Posterior vena cava (tissue), 2 donors: ENCODE data around the gene KRT8. TPM values are rescaled to one million over a fixed set of nuclear protein-coding genes. Genes with fewer than 3 reads are reported as not detected.
"Not testable (repeated sequence)": the region's sequence is repeated elsewhere in the genome, so short reads cannot be mapped to it uniquely, and the experiment has no call there.

Source experiments
- DNase-seq: peaks from one replicate; pipeline ENCODE4 v3.0.0-alpha.2; 2020; ENCODE audit warnings: low spot score
- intact Hi-C, 2 donors: fragments of 100-400 bp; cut with DNase I; formaldehyde crosslinking; loops; one replicate each; pipeline versions ENCODE4 v1.14.1 to v1.14.2; 2022 to 2023
- total RNA-seq, 2 donors: library from RNA; stranded (reverse); fragmentation: NEBNext Ultra II Directional; extraction: Animal tissue kit (Norgen Biotek cat#: 25700); gene quantifications; one replicate each; pipeline ENCODE4 v1.2.1, GENCODE V29; 2021
- donor health status: DM: yes; HTN: yes; CAD: no.
- donor health status: DM: yes; HTN: yes; CAD: no.

Gene KRT8
- total RNA-seq, 2 donors from 2014 or later = 4.0 to 23.6 TPM

DNA sequence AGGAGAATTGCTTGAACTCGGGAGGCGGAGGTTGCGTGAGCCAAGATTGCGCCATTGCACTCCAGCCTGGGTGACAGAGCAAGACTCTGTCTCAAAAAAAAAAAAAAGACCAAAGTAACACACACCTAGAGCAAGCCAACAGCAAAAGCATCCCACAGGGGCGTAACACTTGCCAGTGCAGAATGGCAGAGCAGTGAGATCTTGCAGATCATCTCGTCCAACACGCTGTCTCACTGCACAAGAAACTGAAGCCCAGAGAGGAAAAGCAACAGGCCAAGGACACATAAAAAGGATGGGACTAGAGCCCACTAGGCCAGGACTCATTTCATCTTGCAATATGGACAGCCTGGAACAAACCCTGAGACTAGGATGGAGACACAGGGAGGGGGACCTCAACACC, 43.4 kb downstream of the KRT8 start:
- intact Hi-C loops = no loop called here
- no peak for DNase-seq

DNA sequence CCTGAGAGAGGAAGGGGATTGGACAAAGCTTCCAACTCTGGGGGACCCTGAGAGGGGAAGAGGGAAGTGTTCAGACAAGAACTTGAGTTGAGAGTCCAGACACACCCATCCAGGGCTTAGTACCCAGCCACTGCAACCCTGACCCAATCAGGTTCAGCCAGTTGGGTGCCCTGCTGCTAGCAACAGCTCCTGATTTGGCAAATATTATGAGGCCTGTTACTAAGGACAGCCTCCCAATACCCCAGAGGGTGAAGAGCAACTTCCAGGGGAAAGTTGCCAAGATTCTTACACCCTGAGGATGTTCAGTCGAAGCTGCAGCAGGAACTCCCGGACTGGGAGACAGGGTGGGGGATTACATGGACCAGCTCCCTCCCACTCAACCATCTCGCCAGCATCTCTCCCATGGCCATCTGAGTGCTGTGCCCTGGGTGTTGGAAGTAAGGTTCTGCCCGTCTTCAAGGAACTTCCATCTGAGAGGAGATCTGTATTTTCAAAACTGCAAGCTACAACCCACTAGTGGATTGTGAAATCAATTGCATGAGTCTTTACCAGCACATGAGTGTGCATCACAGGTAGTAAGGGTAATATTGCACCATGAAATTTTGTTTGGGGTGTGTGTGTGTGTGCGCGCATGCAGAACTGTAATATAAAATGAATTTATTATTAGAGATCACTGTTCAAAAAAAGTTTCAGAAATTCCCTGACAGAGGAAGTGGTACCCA, 44.6 kb downstream of the KRT8 start:
- intact Hi-C loops = no loop called here
- no peak for DNase-seq

DNA sequence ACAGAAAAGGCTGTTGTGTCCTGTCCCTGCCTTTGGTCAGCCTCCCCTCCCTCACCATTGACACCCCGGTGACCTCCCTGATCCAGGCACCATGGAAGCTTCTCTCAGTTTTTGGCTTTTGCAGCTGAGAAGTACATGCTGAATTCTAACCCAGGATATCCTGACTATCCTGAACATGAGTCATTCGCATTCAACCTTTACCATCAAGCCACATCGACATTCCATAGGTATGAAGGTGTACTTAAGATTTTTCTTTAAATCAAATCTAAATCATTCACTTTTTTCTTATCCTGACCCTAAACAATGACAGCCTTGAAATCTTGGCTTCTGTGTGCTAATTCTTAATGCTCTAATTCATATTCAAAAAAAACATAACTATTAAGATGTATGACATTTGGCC, 47.4 kb downstream of the KRT8 start:
- intact Hi-C loops = no loop called here
- DNase-seq = no peak

GRCh38 chr12:52856787-52857186, 48.1 kb downstream of the KRT8 start:
- intact Hi-C loops = no loop called here
- DNase-seq = no peak

DNA sequence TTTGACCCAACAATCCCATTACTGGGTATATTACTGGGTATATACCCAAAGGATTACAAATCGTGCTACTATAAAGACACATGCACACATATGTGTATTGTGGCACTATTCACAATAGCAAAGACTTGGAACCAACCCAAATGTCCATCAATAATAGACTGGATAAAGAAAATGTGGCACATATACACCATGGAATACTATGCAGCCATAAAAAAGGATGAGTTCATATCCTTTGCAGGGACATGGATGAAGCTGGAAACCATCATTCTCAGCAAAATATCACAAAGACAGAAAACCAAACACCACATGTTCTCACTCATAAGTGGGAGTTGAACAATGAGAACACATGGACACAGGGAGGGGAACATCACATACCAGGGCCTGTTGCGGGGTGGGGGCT, 48.8 kb downstream of the KRT8 start:
- DNase-seq, intact Hi-C loops: not testable (repeated sequence)

- intact Hi-C loops = no loop called here
Observed at GRCh38 chr12:52851787-52852186, 53.1 kb downstream of the KRT8 start.

DNA sequence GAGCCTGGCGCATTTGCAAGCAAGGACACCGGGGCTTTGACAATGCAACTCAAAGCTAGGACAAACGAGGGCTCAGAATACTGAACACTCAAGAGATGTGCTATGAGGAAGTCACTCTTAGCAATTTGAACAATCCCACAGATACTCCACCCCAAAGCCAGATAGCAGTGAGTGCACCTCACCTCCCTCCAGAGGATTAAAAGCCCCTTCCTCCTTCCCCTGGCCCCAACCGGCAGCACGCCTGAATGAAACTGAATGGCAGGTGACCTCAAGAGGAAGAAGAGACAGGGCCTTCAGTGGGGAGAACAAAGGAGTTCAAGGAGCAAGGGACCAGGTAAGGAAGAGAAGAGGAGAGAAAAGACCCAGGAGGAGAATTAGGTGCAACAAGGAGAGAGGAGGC, 54.2 kb downstream of the KRT8 start:
- intact Hi-C loops = no loop called here
- DNase-seq = no peak

More at GRCh38 chr12:52851787-52852186, 53.1 kb downstream of the KRT8 start:
- DNase-seq = no peak

DNA sequence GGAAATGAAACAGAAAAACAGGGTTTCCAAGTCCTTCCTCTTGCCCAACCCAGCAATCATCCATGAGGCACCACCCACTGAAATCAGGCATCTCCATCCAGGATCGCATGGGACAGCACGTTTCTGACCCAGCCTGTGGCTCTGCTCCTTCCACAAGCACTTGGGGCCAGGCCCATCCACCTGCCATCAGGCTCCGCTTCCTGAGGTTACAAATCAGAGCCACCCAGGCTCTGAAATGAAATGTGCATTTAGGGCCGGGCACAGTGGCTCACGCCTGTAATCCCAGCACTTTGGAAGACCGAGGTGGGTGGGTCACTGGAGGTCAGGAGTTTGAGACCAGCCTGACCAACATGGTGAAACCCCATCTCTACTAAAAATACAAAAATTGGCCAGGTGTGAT, 55.4 kb downstream of the KRT8 start:
- intact Hi-C loops = no loop called here
- DNase-seq = no peak

DNA sequence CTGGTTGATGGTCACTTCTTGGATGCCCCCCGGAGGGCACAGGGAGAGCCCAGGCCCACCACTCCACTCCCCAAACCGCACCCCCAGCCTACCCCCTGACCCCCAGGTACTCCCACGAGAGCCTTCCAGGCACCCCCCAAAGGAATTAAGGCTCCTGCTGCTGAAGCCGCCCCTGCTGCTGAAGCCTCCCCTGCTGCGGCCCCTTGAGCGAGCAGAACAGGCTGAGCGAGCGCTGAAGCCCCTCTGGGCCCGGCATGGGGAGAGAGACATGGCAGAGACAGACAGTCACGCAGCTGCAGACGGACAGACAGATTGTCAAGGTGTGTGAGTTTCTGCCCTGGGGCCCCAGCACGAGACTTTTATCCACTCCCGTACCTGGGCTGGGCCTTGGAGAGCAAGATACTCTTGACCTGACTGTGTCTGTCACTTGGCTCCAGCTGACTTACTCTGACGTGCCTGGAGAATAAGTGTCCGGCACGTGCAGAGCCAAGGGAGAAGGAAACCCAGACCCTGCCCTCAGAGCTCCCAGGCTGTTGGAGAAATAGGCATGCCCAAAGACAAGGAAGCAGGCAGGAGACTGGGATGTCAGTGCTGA, 56.1 kb downstream of the KRT8 start, which contains the start of gene KRT78:
KRT78 (minus strand) TSS at position 334 of the 595 bp plus-strand sequence; CDS start at position 270, 64 bp downstream.
- intact Hi-C loops = no loop called here
- DNase-seq = no peak

DNA sequence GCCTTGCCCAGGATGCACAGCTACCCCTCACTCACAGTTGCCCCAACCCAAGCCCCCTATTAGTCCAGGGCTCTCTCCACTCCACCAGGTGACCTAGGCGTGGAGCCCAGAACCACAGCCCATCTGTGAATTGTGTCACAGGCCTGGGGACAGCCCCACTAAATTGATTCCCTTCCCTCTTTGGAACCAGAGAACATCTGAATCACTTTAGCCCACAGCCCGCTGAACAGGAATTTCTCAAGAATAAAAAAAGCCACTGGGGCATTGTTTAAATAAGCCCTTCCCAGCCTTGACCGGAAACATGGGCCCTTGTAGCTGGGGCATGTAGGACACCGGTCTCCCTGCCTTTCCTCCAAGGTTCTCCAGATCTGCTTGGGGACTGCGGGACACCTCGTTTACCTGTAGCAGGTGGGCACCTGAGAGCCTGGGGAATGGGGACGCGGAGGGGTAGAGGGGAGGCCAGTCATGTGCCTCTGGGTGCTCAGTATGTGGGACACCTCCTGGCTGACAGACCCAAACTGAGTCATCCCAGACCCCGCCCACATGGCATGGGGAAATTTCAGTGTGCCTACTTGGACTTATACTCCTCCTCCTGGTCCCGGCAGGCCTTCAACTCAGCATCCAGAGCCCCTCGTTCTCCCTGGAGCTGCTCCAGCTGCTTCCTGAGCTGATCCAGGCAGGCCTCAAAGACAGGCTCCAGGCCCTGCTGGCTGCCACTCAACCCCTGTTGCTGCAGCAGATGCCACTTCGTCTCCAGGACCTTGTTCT, 57.4 kb downstream of the KRT8 start:
- intact Hi-C loops = no loop called here
- no peak for DNase-seq

Other genes with a start within 250 kb of the KRT8 start
- gene KRT1, start 224.7 kb downstream of the KRT8 start, total RNA-seq = under 1 TPM in 1 of 2 donors, not detected in 1; 0.42 TPM
- gene KRT77, start 201.6 kb downstream of the KRT8 start, total RNA-seq = not detected
- gene KRT76, start 127.7 kb downstream of the KRT8 start, total RNA-seq = not detected
- gene KRT3, start 109.0 kb downstream of the KRT8 start, total RNA-seq = not detected
- not detected for gene KRT4, start 91.0 kb downstream of the KRT8 start, total RNA-seq
- not detected for gene KRT79, start 70.8 kb downstream of the KRT8 start, total RNA-seq
- gene KRT78, start 56.1 kb downstream of the KRT8 start, total RNA-seq = not detected
- gene KRT18, start 44.0 kb upstream of the KRT8 start, total RNA-seq = 10 to 100 TPM; 14.1 to 20.5 TPM
- gene EIF4B, start 101.4 kb upstream of the KRT8 start, total RNA-seq = 100 to 1,000 TPM; 311 to 314 TPM
- gene TNS2, start 145.0 kb upstream of the KRT8 start, total RNA-seq = 100 to 1,000 TPM; 139 to 218 TPM
- 10 to 100 TPM; 77.6 to 90.5 TPM for gene SPRYD3, start 174.3 kb upstream of the KRT8 start, total RNA-seq
- 100 to 1,000 TPM; 679 to 733 TPM for gene IGFBP6, start 192.6 kb upstream of the KRT8 start, total RNA-seq
- gene SOAT2, start 198.4 kb upstream of the KRT8 start, total RNA-seq = under 1 TPM; 0.32 to 0.90 TPM